Spleen (tissue), 11 donors: ENCODE results near the gene TP53BP1. TPM values are rescaled to one million over a fixed set of nuclear protein-coding genes. Genes with fewer than 3 reads are reported as not detected.

Experiments used
- DNase-seq: peaks from one replicate; pipeline ENCODE4 v3.0.0-alpha.2; 2020
- H3K27ac ChIP-seq, 8 donors: fragments of 200-600 bp; sonication (generic) in 7 of 8; 1 replicate in 4 of 8; 2 replicates in 4 of 8; pipeline versions ENCODE4 v1.5.0 to v1.8.0; 2016 to 2021; ENCODE audit warnings: inconsistent platforms in 4 of 8, mild to moderate bottlenecking in 4 of 8, moderate library complexity in 1 of 8
- H3K27me3 ChIP-seq, 7 donors: fragments of 200-600 bp; sonication (generic) in 6 of 7; replicated peaks in 1 of 7; 1 replicate in 4 of 7; 2 replicates in 3 of 7; pipeline versions ENCODE4 v1.5.0 to v1.8.0; 2016 to 2021; ENCODE audit warnings: inconsistent platforms in 3 of 7, mild to moderate bottlenecking in 1 of 7
- H3K36me3 ChIP-seq, 6 donors: fragments of 200-600 bp; sonication (generic) in 5 of 6; 1 replicate in 4 of 6; 2 replicates in 2 of 6; pipeline versions ENCODE4 v1.5.0 to v1.8.0; 2016 to 2021; ENCODE audit warnings: inconsistent platforms in 2 of 6
- H3K4me1 ChIP-seq, 6 donors: fragments of 200-600 bp; sonication (generic) in 5 of 6; 1 replicate in 3 of 6; 2 replicates in 3 of 6; pipeline versions ENCODE4 v1.5.0 to v1.8.0; 2016 to 2021; ENCODE audit warnings: inconsistent platforms in 3 of 6
- H3K4me3 ChIP-seq, 8 donors: fragments of 200-600 bp; sonication (generic) in 7 of 8; 1 replicate in 4 of 8; 2 replicates in 4 of 8; pipeline versions ENCODE4 v1.5.0 to v1.8.0; 2016 to 2021; ENCODE audit warnings: inconsistent platforms in 4 of 8, mild to moderate bottlenecking in 4 of 8, moderate library complexity in 2 of 8
- H3K9me3 ChIP-seq, 8 donors: fragments of 200-600 bp; sonication (generic) in 7 of 8; 1 replicate in 4 of 8; 2 replicates in 4 of 8; pipeline versions ENCODE4 v1.5.0 to v1.8.0; 2016 to 2021; ENCODE audit warnings: inconsistent platforms in 4 of 8
- CTCF ChIP-seq, 11 experiments: fragments of 200-600 bp in 7 of 11; fragments of 450-650 bp in 4 of 11; sonication (generic) in 4 of 11; IDR thresholded peaks in 8 of 11; conservative IDR thresholded peaks in 3 of 11; 1 replicate in 7 of 11; 2 replicates in 4 of 11; pipeline versions ENCODE4 v1.4.0 to v1.8.0; 2016 to 2021; ENCODE audit warnings: antibody characterized with exemption in 11 of 11, inconsistent platforms in 4 of 11, mild to moderate bottlenecking in 1 of 11
- POLR2A ChIP-seq, 3 donors: fragments of 450-650 bp; IDR thresholded peaks; one replicate each; pipeline ENCODE4 v1.5.1; 2017; ENCODE audit warnings: antibody characterized with exemption in 3 of 3, mild to moderate bottlenecking in 1 of 3
- POLR2AphosphoS5 ChIP-seq, 3 donors: sonication (generic); formaldehyde crosslinking; IDR thresholded peaks; one replicate each; pipeline ENCODE4 v1.5.1; 2017; ENCODE audit warnings: antibody characterized with exemption in 3 of 3
- WGBS, 5 donors: extraction: QIAGEN DNeasy Blood & Tissue Kit in 3 of 5; methylation state at CpG; one replicate each; pipeline versions ENCODE4 v1.1.5 to v1.1.7; 2013 to 2018; 5-methylcytosine and 5-hydroxymethylcytosine counted together
- intact Hi-C: fragments of 100-400 bp; cut with DNase I; formaldehyde crosslinking; loops from one replicate; pipeline ENCODE4 v1.15.0; 2023; ENCODE audit warnings: low total_unique reads
- polyA plus RNA-seq, 3 donors: library from polyadenylated mRNA; stranded (reverse); fragments of 200-250 nt; gene quantifications; one replicate each; pipeline ENCODE4 v1.2.1, GENCODE V29; 2013
- total RNA-seq, 7 donors: library from RNA; depleted of rRNA in 3 of 7; stranded (reverse); fragments of >200 nt in 3 of 7; fragmentation: NEBNext Ultra II Directional in 4 of 7; extraction: Animal tissue kit (Norgen Biotek cat#: 25700) in 4 of 7; gene quantifications; one replicate each; pipeline versions ENCODE4 v1.1.0 to v1.2.1, GENCODE V29; 2016 to 2021
- donor health status: healthy with polysubstance abuse.
- donor health status: DM: no; HTN: no; CAD: no; lungs with moderate emphysema.
- donor health status: DM: no; HTN: no; CAD: no.
- donor health status: Bipolar disorder and iron deficiency.
- donor health status: healthy.
- donor health status: DM: no; HTN: no; CAD: no.
- donor health status: DM: yes; HTN: yes; CAD: no.

The TP53BP1 gene
- total and polyA plus RNA-seq, 10 donors: 7.2 to 55.4 (median 41.1) TPM

DNA sequence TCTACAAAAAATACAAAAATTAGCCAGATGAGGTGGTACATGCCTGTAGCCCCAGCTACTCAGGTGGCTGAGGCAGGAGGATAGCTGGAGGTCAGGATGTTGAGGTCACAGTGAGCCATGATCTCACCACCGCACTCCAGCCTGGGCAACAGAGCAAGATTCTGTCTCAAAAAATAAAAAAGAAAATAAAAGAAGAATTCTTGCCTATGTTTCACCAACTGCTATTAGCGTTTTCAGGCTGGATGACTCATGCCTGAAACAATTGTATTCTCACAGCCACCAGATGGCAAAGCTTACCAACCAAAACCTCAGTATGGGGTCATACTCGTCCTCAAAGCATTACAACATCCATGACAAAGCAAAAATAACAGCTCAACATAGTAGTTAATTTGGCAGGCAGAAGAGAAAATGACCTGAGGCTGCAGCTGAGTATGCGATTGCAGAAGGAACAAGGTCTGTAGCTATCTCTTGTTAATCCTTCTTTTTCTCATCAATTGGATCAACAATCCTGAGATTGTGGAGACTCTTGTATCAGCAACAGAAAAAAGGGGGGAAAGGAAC is 52.2 kb downstream of the TP53BP1 start:
- no peak overlapping the region for H3K4me3 ChIP-seq
- H3K27me3 ChIP-seq: no peaks in the 10 kb centered on the region
- peaks cover 0 to 88% (median 25%) of the 10 kb centered on the region in 6 donors for H3K36me3 ChIP-seq
- DNase-seq: no peak
- intact Hi-C loops: no loop called here
- 25 to 44% (median 35%) methylated on average over 4 of the region's 4 CpGs for WGBS, 5 donors
- TF ChIP-seq CTCF (IDR thresholded peaks at IDR 0.05 in 8 of 11, conservative IDR thresholded peaks at IDR 0.05 in 3 of 11) (peak in 7 of 11 experiments; percentile 16 to 52 (median 34)), POLR2AphosphoS5 (IDR thresholded peaks at IDR 0.05) (no peak)
- no peaks in the 10 kb centered on the region for H3K9me3 ChIP-seq
- H3K27ac ChIP-seq: peak overlapping the region in 3 of 8 donors; percentile 7 to 19 (median 15)
- peaks cover 0 to 12% (median 3%) of the 10 kb centered on the region in 6 donors for H3K4me1 ChIP-seq

DNA sequence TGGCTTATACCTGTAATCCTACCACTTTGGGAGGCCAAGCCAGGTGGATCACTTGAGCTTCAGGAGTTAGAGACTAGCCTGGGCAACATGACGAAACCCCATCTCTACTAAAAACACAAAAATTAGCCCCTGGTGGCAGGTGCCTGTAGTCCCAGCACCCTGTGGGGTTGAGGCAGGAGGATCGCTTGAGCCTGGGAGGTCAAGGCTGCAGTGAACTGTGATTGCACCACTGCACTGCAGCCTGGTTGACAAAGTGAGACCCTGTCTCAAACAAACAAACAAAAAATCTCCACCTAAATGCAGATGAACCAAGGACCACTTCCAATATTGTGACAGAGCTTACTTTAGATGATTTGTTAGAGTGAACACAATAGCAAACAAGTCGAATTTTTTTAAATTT is 53.7 kb downstream of the TP53BP1 start:
- H3K4me1 ChIP-seq: peaks cover 0 to 12% (median 3%) of the 10 kb centered on the region in 6 donors
- WGBS, 5 donors: 86 to 95% (median 89%) methylated on average over 3 of the region's 3 CpGs
- no peak overlapping the region for H3K27ac ChIP-seq
- H3K9me3 ChIP-seq: no peaks in the 10 kb centered on the region
- TF ChIP-seq POLR2A (IDR thresholded peaks at IDR 0.05) (no peak), CTCF (IDR thresholded peaks at IDR 0.05 in 8 of 11, conservative IDR thresholded peaks at IDR 0.05 in 3 of 11) (no peak), POLR2AphosphoS5 (IDR thresholded peaks at IDR 0.05) (no peak)
- intact Hi-C loops: no loop called here
- DNase-seq: no peak
- no peak overlapping the region for H3K4me3 ChIP-seq
- H3K36me3 ChIP-seq: peaks cover 0 to 85% (median 22%) of the 10 kb centered on the region in 6 donors
- H3K27me3 ChIP-seq: no peaks in the 10 kb centered on the region

GRCh38 chr15:43436395-43436794 is 56.6 kb downstream of the TP53BP1 start:
- H3K27me3 ChIP-seq: no peaks in the 10 kb centered on the region
- DNase-seq: no peak
- no peak overlapping the region for H3K4me3 ChIP-seq
- no peak overlapping the region for H3K27ac ChIP-seq
- intact Hi-C loops: no loop called here
- H3K4me1 ChIP-seq: peaks cover 0 to 10% (median 3%) of the 10 kb centered on the region in 6 donors
- no peaks in the 10 kb centered on the region for H3K9me3 ChIP-seq
- H3K36me3 ChIP-seq: peaks cover 0 to 94% (median 38%) of the 10 kb centered on the region in 6 donors
- TF ChIP-seq POLR2AphosphoS5 (IDR thresholded peaks at IDR 0.05) (no peak), POLR2A (IDR thresholded peaks at IDR 0.05) (no peak), CTCF (IDR thresholded peaks at IDR 0.05 in 8 of 11, conservative IDR thresholded peaks at IDR 0.05 in 3 of 11) (no peak)
- 92 to 98% (median 96%) methylated on average over 7 of the region's 7 CpGs for WGBS, 5 donors

DNA sequence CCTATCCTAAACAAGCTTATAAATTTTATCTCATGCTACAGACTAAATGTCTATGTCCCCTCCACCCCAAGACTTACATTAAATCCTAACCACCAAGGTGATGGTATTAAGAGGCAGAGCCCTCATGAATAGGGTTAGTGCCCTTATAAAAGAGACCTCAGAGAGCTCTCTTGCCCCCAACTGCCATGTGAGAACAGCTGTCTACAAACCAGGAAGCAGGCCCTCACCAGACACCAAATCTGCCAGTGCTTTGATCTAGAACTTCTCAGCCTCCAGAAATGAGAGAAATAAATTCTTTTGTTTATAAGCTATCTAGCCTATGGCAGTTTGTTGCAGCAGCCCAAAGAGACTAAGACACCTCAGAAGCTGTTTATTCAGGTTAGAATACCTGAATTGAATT is 58.5 kb downstream of the TP53BP1 start:
- DNase-seq: no peak
- no peak overlapping the region for H3K4me3 ChIP-seq
- intact Hi-C loops: no loop called here
- no peak overlapping the region for H3K27ac ChIP-seq
- H3K4me1 ChIP-seq: peaks cover 0 to 6% (median 0%) of the 10 kb centered on the region in 6 donors
- H3K9me3 ChIP-seq: no peaks in the 10 kb centered on the region
- no peaks in the 10 kb centered on the region for H3K27me3 ChIP-seq
- H3K36me3 ChIP-seq: peaks cover 0 to 94% (median 45%) of the 10 kb centered on the region in 6 donors
- TF ChIP-seq POLR2A (IDR thresholded peaks at IDR 0.05): no peak
- no peak for TF ChIP-seq CTCF (IDR thresholded peaks at IDR 0.05 in 8 of 11, conservative IDR thresholded peaks at IDR 0.05 in 3 of 11)
- no peak for TF ChIP-seq POLR2AphosphoS5 (IDR thresholded peaks at IDR 0.05)
